Right atrium auricular region (tissue), 2 donors: Measurements from ENCODE around the gene FARS2. TPM values are rescaled to one million over a fixed set of nuclear protein-coding genes. Genes with fewer than 3 reads are reported as not detected.
A peak's percentile ranks its signal among the peaks of the same experiment; 100 is the strongest.

Experiments used
- DNase-seq: peaks from one replicate; pipeline ENCODE4 v3.0.0-alpha.2; 2019; ENCODE audit warnings: low spot score
- H3K27ac ChIP-seq, 2 donors: fragments of 200-600 bp; sonication (generic); 1 replicate in 1 of 2; 2 replicates in 1 of 2; pipeline ENCODE4 v1.5.1; 2016 to 2019
- H3K27me3 ChIP-seq, 2 donors: fragments of 200-600 bp; sonication (generic); one replicate each; pipeline versions ENCODE4 v1.5.1 to v1.6.0; 2017 to 2019
- H3K36me3 ChIP-seq: fragments of 200-600 bp; sonication (generic); one replicate; pipeline ENCODE4 v1.5.1; 2016
- H3K4me1 ChIP-seq, 2 donors: fragments of 200-600 bp; sonication (generic); one replicate each; pipeline versions ENCODE4 v1.5.1 to v1.6.0; 2017 to 2019
- H3K4me3 ChIP-seq, 2 donors: fragments of 200-600 bp; sonication (generic); 1 replicate in 1 of 2; 2 replicates in 1 of 2; pipeline ENCODE4 v1.5.1; 2017 to 2019; ENCODE audit warnings: mild to moderate bottlenecking in 1 of 2, moderate library complexity in 1 of 2
- H3K9me3 ChIP-seq, 2 donors: fragments of 200-600 bp; sonication (generic); one replicate each; pipeline ENCODE4 v1.5.1; 2019
- total RNA-seq, 2 donors: library from RNA; depleted of rRNA; stranded (reverse); fragments of >200 nt; gene quantifications; one replicate each; pipeline ENCODE4 v1.1.0, GENCODE V29; 2016
- TF ChIP-seq, protein P1 (sequence below), 2 donors: fragments of 200-600 bp; sonication (generic); IDR thresholded peaks; one replicate each; pipeline ENCODE4 v1.5.1; 2019; ENCODE audit warnings: antibody characterized with exemption in 2 of 2

The FARS2 gene
- total RNA-seq, 2 donors from 2014 or later = 9.4 to 15.0 TPM

DNA sequence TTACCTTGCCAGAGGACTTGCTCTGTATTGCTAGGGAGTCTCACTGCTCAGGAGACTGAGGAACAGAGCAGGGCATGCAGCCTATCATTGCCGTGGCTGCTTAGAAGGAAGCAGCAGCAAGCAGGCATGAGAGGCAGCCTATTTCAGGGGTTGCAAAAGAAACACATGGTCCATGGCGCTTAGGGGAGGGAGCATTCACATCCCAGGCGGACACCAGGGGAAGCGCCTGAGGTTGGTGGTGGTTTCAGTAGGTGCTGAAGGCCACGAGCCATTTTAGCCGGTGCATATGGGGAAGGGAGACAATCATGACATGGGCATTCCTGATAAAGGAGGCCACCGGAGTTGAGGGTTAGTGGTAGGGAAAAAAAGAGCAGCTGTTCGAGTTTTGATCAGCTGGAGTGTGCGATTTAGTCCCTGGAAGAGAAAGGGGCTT is 20.9 kb downstream of the FARS2 start:
- TF ChIP-seq, protein P1, sequence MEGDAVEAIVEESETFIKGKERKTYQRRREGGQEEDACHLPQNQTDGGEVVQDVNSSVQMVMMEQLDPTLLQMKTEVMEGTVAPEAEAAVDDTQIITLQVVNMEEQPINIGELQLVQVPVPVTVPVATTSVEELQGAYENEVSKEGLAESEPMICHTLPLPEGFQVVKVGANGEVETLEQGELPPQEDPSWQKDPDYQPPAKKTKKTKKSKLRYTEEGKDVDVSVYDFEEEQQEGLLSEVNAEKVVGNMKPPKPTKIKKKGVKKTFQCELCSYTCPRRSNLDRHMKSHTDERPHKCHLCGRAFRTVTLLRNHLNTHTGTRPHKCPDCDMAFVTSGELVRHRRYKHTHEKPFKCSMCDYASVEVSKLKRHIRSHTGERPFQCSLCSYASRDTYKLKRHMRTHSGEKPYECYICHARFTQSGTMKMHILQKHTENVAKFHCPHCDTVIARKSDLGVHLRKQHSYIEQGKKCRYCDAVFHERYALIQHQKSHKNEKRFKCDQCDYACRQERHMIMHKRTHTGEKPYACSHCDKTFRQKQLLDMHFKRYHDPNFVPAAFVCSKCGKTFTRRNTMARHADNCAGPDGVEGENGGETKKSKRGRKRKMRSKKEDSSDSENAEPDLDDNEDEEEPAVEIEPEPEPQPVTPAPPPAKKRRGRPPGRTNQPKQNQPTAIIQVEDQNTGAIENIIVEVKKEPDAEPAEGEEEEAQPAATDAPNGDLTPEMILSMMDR (IDR thresholded peaks at IDR 0.05) = no peak
- H3K4me3 ChIP-seq = no peak overlapping the region
- no peaks in the 10 kb centered on the region for H3K9me3 ChIP-seq
- peaks cover 0 to 5% of the 10 kb centered on the region in 2 donors for H3K4me1 ChIP-seq
- H3K36me3 ChIP-seq = no peaks in the 10 kb centered on the region
- no peak overlapping the region for H3K27ac ChIP-seq
- DNase-seq = no peak
- H3K27me3 ChIP-seq = no peaks in the 10 kb centered on the region

DNA sequence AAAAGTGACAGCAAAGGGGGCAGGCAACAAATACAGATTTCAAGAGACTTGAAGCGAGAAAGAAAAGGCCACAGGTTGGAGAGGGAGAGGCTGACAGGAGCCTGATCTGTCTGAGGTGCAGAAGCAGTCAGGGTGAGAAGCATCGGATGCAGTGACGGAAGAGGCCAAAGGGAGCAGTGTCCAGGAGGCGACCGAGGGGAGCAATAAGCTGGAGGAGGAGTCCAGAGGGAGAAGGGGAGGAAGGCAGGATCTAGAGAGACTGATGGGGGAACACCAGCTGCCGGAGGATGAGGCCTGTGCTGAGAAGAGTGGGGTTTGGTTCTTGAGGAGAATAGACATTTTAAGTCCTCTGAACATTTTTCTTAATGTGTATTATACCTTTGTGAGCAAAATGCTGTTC is 23.8 kb downstream of the FARS2 start:
- no peak overlapping the region for H3K4me3 ChIP-seq
- TF ChIP-seq, protein P1 (IDR thresholded peaks at IDR 0.05) = no peak
- no peak overlapping the region for H3K27ac ChIP-seq
- no peaks in the 10 kb centered on the region for H3K9me3 ChIP-seq
- H3K36me3 ChIP-seq = no peaks in the 10 kb centered on the region
- peaks cover 0 to 14% of the 10 kb centered on the region in 2 donors for H3K4me1 ChIP-seq
- DNase-seq = no peak
- no peaks in the 10 kb centered on the region for H3K27me3 ChIP-seq

DNA sequence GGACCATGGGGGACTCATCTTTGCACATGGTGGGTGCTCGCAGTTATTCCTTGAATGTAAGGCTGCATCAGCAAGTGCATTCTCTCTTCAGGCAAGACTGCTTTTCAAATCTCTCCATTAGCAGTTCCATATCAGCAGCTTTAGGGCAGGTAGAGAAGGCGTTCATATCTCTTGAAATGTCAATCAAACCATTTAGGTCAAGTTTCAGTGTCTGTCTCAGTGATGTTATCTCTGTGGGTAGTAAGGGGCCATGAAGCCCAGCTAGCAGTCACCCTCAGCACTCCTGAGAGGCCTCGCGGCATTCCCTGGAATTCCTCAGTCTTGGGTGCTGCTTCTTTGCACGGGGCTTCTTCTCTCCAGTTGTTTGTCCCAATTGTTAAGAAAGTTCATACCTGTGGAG is 24.2 kb downstream of the FARS2 start:
- Histone ChIP-seq H3K36me3 (no peaks in the 10 kb centered on the region), H3K27ac (no peak overlapping the region), H3K4me1 (peaks cover 0 to 14% of the 10 kb centered on the region in 2 donors), H3K4me3 (no peak overlapping the region), H3K27me3 (no peaks in the 10 kb centered on the region), H3K9me3 (no peaks in the 10 kb centered on the region)
- no peak for DNase-seq
- TF ChIP-seq, protein P1 (IDR thresholded peaks at IDR 0.05) = no peak

DNA sequence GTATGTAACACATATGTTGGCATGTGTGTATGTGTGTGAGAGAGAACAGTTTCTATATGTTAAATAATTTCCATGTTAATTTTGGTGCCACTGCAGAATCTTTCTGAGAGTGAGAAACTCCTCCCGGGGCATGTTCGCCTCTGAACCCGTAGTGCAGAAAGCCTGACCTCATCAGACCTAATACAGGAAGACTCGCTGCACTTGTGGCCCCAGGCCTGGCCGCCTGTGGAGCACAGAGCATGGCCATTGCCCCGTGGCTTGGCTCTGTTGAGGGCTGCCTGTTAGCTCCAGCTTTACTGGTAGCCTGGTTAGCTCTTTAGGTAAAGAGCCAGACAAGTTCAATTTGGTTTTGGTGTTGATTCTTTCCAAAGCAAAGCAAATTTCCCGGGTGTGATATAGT is 25.5 kb downstream of the FARS2 start:
- Histone ChIP-seq H3K27me3 (no peaks in the 10 kb centered on the region), H3K4me3 (no peak overlapping the region), H3K4me1 (peaks cover 0 to 14% of the 10 kb centered on the region in 2 donors), H3K9me3 (no peaks in the 10 kb centered on the region), H3K36me3 (no peaks in the 10 kb centered on the region), H3K27ac (no peak overlapping the region)
- TF ChIP-seq, protein P1 (IDR thresholded peaks at IDR 0.05) = no peak
- no peak for DNase-seq

DNA sequence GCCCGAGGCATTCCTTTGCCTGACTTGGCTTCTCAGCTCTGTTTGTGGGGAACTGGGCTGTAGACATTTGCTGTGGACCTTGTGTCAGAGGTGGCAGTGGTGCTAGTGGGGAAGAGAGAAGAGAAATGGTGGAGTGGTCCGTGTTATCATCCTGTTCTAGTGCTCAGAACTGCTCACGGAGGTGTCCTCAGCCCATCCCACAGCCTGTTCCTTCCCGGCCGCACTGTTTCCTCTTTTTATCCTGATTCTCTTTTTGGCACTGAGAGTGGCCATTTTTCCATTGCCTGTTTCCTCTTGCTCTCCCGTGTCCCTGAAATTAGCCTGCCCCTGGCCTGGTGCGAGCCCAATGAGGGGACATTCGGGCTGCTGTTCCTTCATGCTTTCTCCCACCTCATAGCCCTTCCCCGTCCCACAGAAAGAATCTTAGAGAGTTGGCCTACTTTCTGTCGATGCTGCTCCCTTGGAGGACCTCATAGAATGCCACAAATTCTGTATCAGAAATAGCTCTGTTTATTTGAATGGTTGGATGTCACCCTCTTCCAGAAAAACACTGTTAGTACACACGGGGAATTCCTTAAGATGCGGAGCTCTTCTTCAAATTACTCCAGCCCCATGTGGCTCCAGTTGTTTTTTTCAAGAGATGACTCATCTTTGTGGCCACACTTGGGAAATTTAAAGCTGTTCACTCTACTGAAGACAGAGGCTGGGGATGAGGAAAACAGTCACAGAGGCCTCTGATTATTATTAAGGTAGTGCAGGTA is 26.1 kb downstream of the FARS2 start:
- DNase-seq = no peak
- H3K9me3 ChIP-seq = no peaks in the 10 kb centered on the region
- peaks cover 0 to 18% of the 10 kb centered on the region in 2 donors for H3K4me1 ChIP-seq
- peak overlapping the region; percentile 47 to 56 for H3K27ac ChIP-seq
- TF ChIP-seq, protein P1 (IDR thresholded peaks at IDR 0.05) = no peak
- no peaks in the 10 kb centered on the region for H3K27me3 ChIP-seq
- no peaks in the 10 kb centered on the region for H3K36me3 ChIP-seq
- peak overlapping the region in 1 of 2 donors; percentile 9 for H3K4me3 ChIP-seq

DNA sequence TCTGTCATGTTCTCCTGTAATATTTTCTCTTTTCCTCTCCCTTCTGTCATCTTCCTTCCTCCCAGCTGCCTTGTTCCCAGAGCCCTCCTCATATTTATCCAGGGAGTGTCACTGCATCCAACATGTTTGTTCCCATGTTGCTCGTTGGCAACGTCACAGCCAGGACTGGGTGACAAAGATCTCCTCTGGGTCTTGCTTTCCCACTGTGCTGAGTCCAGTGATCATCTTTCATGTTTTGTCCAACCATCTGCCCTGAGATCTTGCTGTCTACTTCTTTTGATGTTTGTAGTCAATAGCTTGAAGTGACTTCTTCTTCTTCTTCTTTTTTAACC is 26.6 kb downstream of the FARS2 start:
- Histone ChIP-seq H3K9me3 (no peaks in the 10 kb centered on the region), H3K36me3 (no peaks in the 10 kb centered on the region), H3K27ac (peak overlapping the region; percentile 47 to 56), H3K4me3 (no peak overlapping the region), H3K4me1 (peaks cover 0 to 18% of the 10 kb centered on the region in 2 donors), H3K27me3 (no peaks in the 10 kb centered on the region)
- TF ChIP-seq, protein P1 (IDR thresholded peaks at IDR 0.05) = no peak
- DNase-seq = no peak
